NT2/D1 (cell line): Measurements from ENCODE around the gene IMPA2.

Experiments
- SUZ12 ChIP-seq: IDR thresholded peaks from 2 replicates; pipeline ENCODE4 v1.6.1; 2011; ENCODE audit not compliant: insufficient read length, insufficient read depth; ENCODE audit errors: extremely low read depth
- YY1 ChIP-seq: IDR thresholded peaks from 2 replicates; pipeline ENCODE4 v1.6.1; 2011; ENCODE audit not compliant: insufficient read length, insufficient read depth
- ZNF274 ChIP-seq: IDR thresholded peaks from 2 replicates; pipeline ENCODE4 v1.6.1; 2011; ENCODE audit warnings: mild to moderate bottlenecking, low read depth, low read length

GRCh38 chr18:11937874-11938478 is 43.3 kb upstream of the IMPA2 start:
- TF ChIP-seq ZNF274 (no peak), YY1 (no peak), SUZ12 (no peak)
